Activated CD4-positive, alpha-beta T cell treated with anti-CD3 and anti-CD28 coated beads, Interleukin-2, amount 10 ng/mL, durations not matched to agents 24 days and 14 days (primary cell): ENCODE measurements around the gene B4GALT2. TPM values are rescaled to one million over a fixed set of nuclear protein-coding genes. Genes with fewer than 3 reads are reported as not detected.

ENCODE experiments used
- DNase-seq: peaks from one replicate; pipeline ENCODE4 v3.0.0; 2022
- H3K27ac Mint-ChIP-seq: one replicate; pipeline ENCODE4 v1.8.0; 2022; ENCODE audit warnings: mild to moderate bottlenecking, mixed read lengths
- H3K27me3 Mint-ChIP-seq: one replicate; pipeline ENCODE4 v1.8.0; 2022; ENCODE audit warnings: mixed read lengths
- H3K36me3 Mint-ChIP-seq: one replicate; pipeline ENCODE4 v1.8.0; 2022; ENCODE audit warnings: low read depth, mild to moderate bottlenecking, mixed read lengths
- H3K4me1 Mint-ChIP-seq: one replicate; pipeline ENCODE4 v1.8.0; 2021; ENCODE audit warnings: mixed read lengths
- H3K4me3 Mint-ChIP-seq: one replicate; pipeline ENCODE4 v1.8.0; 2022; ENCODE audit warnings: mild to moderate bottlenecking, moderate library complexity, mixed read lengths
- H3K9me3 Mint-ChIP-seq: one replicate; pipeline ENCODE4 v1.8.0; 2021; ENCODE audit warnings: mixed read lengths
- intact Hi-C: fragments of 100-400 bp; cut with micrococcal nuclease; formaldehyde crosslinking; loops from one replicate; pipeline ENCODE4 v1.15.1; 2023
- total RNA-seq: library from RNA; stranded (reverse); gene quantifications from 2 replicates; pipeline ENCODE4 v1.2.3, GENCODE V29; 2022

Gene B4GALT2
- total RNA-seq, 1 donor from 2014 or later = 59.7 TPM

- DNase-seq = no peak
- Mint-ChIP-seq H3K27ac (no peak overlapping the region), H3K4me1 (peaks cover 2% of the 10 kb centered on the region), H3K9me3 (no peaks in the 10 kb centered on the region), H3K27me3 (no peaks in the 10 kb centered on the region), H3K4me3 (no peak overlapping the region), H3K36me3 (no peaks in the 10 kb centered on the region)
- intact Hi-C loops = loop anchor here (10.0 kb wide), 1 partner anchor 213 kb away; the partner anchor contains the start of gene DMAP1
Measured at GRCh38 chr1:44002165-44002564, 23.2 kb downstream of the B4GALT2 start.

- no peak for DNase-seq
- intact Hi-C loops = loop anchor here (10.0 kb wide), 1 partner anchor 212 kb away; the partner anchor contains the start of gene DMAP1
- Mint-ChIP-seq H3K4me3 (no peak overlapping the region), H3K27ac (no peak overlapping the region), H3K4me1 (peaks cover 2% of the 10 kb centered on the region), H3K36me3 (no peaks in the 10 kb centered on the region), H3K27me3 (no peaks in the 10 kb centered on the region), H3K9me3 (no peaks in the 10 kb centered on the region)
Measured at GRCh38 chr1:44002606-44003157, 23.7 kb downstream of the B4GALT2 start.

GRCh38 chr1:44008259-44008658 lies 29.2 kb downstream of the B4GALT2 start:
- Mint-ChIP-seq H3K4me1 (peaks cover 1% of the 10 kb centered on the region), H3K36me3 (no peaks in the 10 kb centered on the region), H3K27me3 (no peaks in the 10 kb centered on the region), H3K27ac (no peak overlapping the region), H3K4me3 (no peak overlapping the region), H3K9me3 (no peaks in the 10 kb centered on the region)
- intact Hi-C loops = loop anchor here (10.0 kb wide), 1 partner anchor 207 kb away; the partner anchor contains the start of gene DMAP1
- DNase-seq = no peak

GRCh38 chr1:44010935-44011471 lies 32.0 kb downstream of the B4GALT2 start:
- no peak overlapping the region for H3K27ac Mint-ChIP-seq
- intact Hi-C loops = no loop called here
- no peaks in the 10 kb centered on the region for H3K27me3 Mint-ChIP-seq
- DNase-seq = no peak
- H3K36me3 Mint-ChIP-seq = no peaks in the 10 kb centered on the region
- H3K9me3 Mint-ChIP-seq = no peaks in the 10 kb centered on the region
- H3K4me3 Mint-ChIP-seq = no peak overlapping the region
- peaks cover 1% of the 10 kb centered on the region for H3K4me1 Mint-ChIP-seq

GRCh38 chr1:44012404-44012803 lies 33.4 kb downstream of the B4GALT2 start:
- no peak for DNase-seq
- Mint-ChIP-seq H3K4me1 (peaks cover 1% of the 10 kb centered on the region), H3K4me3 (no peak overlapping the region), H3K27me3 (no peaks in the 10 kb centered on the region), H3K27ac (no peak overlapping the region), H3K36me3 (no peaks in the 10 kb centered on the region), H3K9me3 (no peaks in the 10 kb centered on the region)
- intact Hi-C loops = no loop called here

GRCh38 chr1:44012941-44013609 lies 34.1 kb downstream of the B4GALT2 start:
- Mint-ChIP-seq H3K9me3 (no peaks in the 10 kb centered on the region), H3K4me1 (peaks cover 1% of the 10 kb centered on the region), H3K36me3 (no peaks in the 10 kb centered on the region), H3K27me3 (no peaks in the 10 kb centered on the region), H3K4me3 (no peak overlapping the region), H3K27ac (no peak overlapping the region)
- intact Hi-C loops = no loop called here
- no peak for DNase-seq

GRCh38 chr1:44013949-44014348 lies 34.9 kb downstream of the B4GALT2 start:
- Mint-ChIP-seq H3K4me1 (peaks cover 1% of the 10 kb centered on the region), H3K36me3 (no peaks in the 10 kb centered on the region), H3K27ac (no peak overlapping the region), H3K9me3 (no peaks in the 10 kb centered on the region), H3K27me3 (no peaks in the 10 kb centered on the region), H3K4me3 (no peak overlapping the region)
- DNase-seq = no peak
- intact Hi-C loops = no loop called here

- no peak for DNase-seq
- peaks cover 1% of the 10 kb centered on the region for H3K4me1 Mint-ChIP-seq
- no peak overlapping the region for H3K27ac Mint-ChIP-seq
- no peaks in the 10 kb centered on the region for H3K36me3 Mint-ChIP-seq
- H3K4me3 Mint-ChIP-seq = no peak overlapping the region
- H3K27me3 Mint-ChIP-seq = no peaks in the 10 kb centered on the region
- no peaks in the 10 kb centered on the region for H3K9me3 Mint-ChIP-seq
- intact Hi-C loops = no loop called here
Measured at GRCh38 chr1:44014365-44015104, 35.5 kb downstream of the B4GALT2 start.

- intact Hi-C loops = no loop called here
- DNase-seq = no peak
- Mint-ChIP-seq H3K4me3 (no peak overlapping the region), H3K27me3 (no peaks in the 10 kb centered on the region), H3K36me3 (no peaks in the 10 kb centered on the region), H3K27ac (no peak overlapping the region), H3K9me3 (no peaks in the 10 kb centered on the region), H3K4me1 (peaks cover 1% of the 10 kb centered on the region)
Measured at GRCh38 chr1:44015206-44015605, 36.2 kb downstream of the B4GALT2 start.

GRCh38 chr1:44016041-44016889 lies 37.3 kb downstream of the B4GALT2 start:
- no peak for DNase-seq
- Mint-ChIP-seq H3K27me3 (no peaks in the 10 kb centered on the region), H3K27ac (no peak overlapping the region)

GRCh38 chr1:44016890-44017400 lies 37.9 kb downstream of the B4GALT2 start:
- no peak overlapping the region for H3K27ac Mint-ChIP-seq
- no peaks in the 10 kb centered on the region for H3K27me3 Mint-ChIP-seq
- no peak for DNase-seq
- H3K4me3 Mint-ChIP-seq = no peak overlapping the region
- intact Hi-C loops = no loop called here
- H3K36me3 Mint-ChIP-seq = no peaks in the 10 kb centered on the region
- no peaks in the 10 kb centered on the region for H3K9me3 Mint-ChIP-seq
- H3K4me1 Mint-ChIP-seq = peaks cover 1% of the 10 kb centered on the region

More at GRCh38 chr1:44016041-44016889, 37.3 kb downstream of the B4GALT2 start:
- no peak overlapping the region for H3K4me3 Mint-ChIP-seq
- peaks cover 1% of the 10 kb centered on the region for H3K4me1 Mint-ChIP-seq
- H3K9me3 Mint-ChIP-seq = no peaks in the 10 kb centered on the region
- H3K36me3 Mint-ChIP-seq = no peaks in the 10 kb centered on the region
- intact Hi-C loops = no loop called here

GRCh38 chr1:44019466-44019948 lies 40.5 kb downstream of the B4GALT2 start:
- H3K36me3 Mint-ChIP-seq = peaks cover 1% of the 10 kb centered on the region
- H3K27me3 Mint-ChIP-seq = no peaks in the 10 kb centered on the region
- no peak for DNase-seq
- H3K4me1 Mint-ChIP-seq = no peaks in the 10 kb centered on the region
- intact Hi-C loops = no loop called here
- H3K27ac Mint-ChIP-seq = no peak overlapping the region
- no peak overlapping the region for H3K4me3 Mint-ChIP-seq
- H3K9me3 Mint-ChIP-seq = no peaks in the 10 kb centered on the region

- Mint-ChIP-seq H3K27me3 (no peaks in the 10 kb centered on the region), H3K9me3 (no peaks in the 10 kb centered on the region), H3K36me3 (peaks cover 1% of the 10 kb centered on the region), H3K4me3 (no peak overlapping the region), H3K27ac (no peak overlapping the region), H3K4me1 (no peaks in the 10 kb centered on the region)
- intact Hi-C loops = no loop called here
- DNase-seq = no peak
Measured at GRCh38 chr1:44020464-44020863, 41.5 kb downstream of the B4GALT2 start.
